Measurements from ENCODE around the gene TRPM7.

DNA sequence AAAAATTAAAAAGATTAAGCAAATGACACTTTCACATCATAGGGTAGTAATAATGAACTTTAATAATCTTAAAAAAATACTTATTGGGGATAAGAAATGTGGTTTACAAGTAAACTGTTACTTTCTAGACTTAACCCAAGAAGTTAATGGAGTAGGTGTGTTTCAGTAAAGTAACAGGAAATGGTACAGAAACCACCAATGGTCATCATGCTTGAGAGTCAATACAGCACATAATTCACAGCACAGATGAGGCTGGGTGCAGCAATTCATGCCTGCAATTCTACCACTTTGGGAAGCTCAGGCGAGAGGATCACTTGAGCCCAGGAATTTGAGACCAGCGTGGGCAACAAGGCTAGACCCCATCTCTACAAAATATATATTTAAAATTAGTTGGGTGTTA lies 128.6 kb downstream of the TRPM7 start:
- TF ChIP-seq, protein P1, sequence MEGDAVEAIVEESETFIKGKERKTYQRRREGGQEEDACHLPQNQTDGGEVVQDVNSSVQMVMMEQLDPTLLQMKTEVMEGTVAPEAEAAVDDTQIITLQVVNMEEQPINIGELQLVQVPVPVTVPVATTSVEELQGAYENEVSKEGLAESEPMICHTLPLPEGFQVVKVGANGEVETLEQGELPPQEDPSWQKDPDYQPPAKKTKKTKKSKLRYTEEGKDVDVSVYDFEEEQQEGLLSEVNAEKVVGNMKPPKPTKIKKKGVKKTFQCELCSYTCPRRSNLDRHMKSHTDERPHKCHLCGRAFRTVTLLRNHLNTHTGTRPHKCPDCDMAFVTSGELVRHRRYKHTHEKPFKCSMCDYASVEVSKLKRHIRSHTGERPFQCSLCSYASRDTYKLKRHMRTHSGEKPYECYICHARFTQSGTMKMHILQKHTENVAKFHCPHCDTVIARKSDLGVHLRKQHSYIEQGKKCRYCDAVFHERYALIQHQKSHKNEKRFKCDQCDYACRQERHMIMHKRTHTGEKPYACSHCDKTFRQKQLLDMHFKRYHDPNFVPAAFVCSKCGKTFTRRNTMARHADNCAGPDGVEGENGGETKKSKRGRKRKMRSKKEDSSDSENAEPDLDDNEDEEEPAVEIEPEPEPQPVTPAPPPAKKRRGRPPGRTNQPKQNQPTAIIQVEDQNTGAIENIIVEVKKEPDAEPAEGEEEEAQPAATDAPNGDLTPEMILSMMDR (IDR thresholded peaks at IDR 0.05), result no peak
- TF ChIP-seq POLR2AphosphoS5 (IDR thresholded peaks at IDR 0.05), result no peak

All from stomach (tissue), 4 donors.